ENCODE data around the gene PTPRK.

- TF ChIP-seq CTCF (IDR thresholded peaks at IDR 0.05), result no peak
- no peak for TF ChIP-seq POLR2A (IDR thresholded peaks at IDR 0.05)
These were observed 521.4 kb downstream of the PTPRK start for GRCh38 chr6:127998985-127999384.
